Nephron (organoid): ENCODE measurements around the gene DIABLO.

ENCODE experiments used
- H3K27ac Mint-ChIP-seq, 3 experiments: 2 replicates each; pipeline ENCODE4 v1.8.0; 2020; ENCODE audit warnings: mixed read lengths in 3 of 3, mild to moderate bottlenecking in 2 of 3, moderate library complexity in 1 of 3
- H3K27me3 Mint-ChIP-seq: 2 replicates; pipeline ENCODE4 v1.8.0; 2021; ENCODE audit warnings: low read depth, mild to moderate bottlenecking, moderate library complexity, mixed read lengths
- H3K36me3 Mint-ChIP-seq: 2 replicates; pipeline ENCODE4 v1.8.0; 2020; ENCODE audit warnings: low read depth, mixed read lengths
- H3K4me1 Mint-ChIP-seq: 2 replicates; pipeline ENCODE4 v1.8.0; 2020; ENCODE audit warnings: mixed read lengths
- H3K4me3 Mint-ChIP-seq, 3 experiments: 2 replicates each; pipeline ENCODE4 v1.8.0; 2020; ENCODE audit warnings: mild to moderate bottlenecking in 3 of 3, mixed read lengths in 3 of 3, moderate library complexity in 2 of 3
- H3K9me3 Mint-ChIP-seq: 2 replicates; pipeline ENCODE4 v1.8.0; 2020; ENCODE audit warnings: mixed read lengths
- TF ChIP-seq, protein P1 (sequence below), 3 experiments: fragments of 200-600 bp; sonication (generic); IDR thresholded peaks; one replicate each; pipeline ENCODE4 v1.5.0; 2021; ENCODE audit warnings: antibody characterized with exemption in 3 of 3; ENCODE audit not compliant: unreplicated experiment in 3 of 3

DIABLO gene

DNA sequence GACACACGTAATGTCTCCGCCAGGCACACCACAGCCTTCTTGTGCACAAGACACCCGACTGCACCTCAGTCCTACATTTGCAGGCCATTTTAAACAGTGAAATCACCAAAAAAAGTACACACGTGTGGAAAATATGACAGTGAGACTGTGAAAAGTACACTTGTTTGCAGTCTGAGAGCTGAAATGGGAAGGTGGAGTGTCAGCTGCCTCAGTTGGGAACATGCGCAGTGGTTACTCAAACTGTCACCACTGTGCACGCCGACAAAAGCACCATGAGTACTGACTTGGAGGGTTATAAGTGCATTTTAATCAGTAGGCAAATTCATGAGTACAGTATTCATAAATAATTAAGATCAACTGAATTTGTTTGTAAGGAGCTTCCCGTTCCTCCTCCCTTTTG, 24.7 kb upstream of the DIABLO start:
- Mint-ChIP-seq H3K36me3 (peaks cover 28% of the 10 kb centered on the region), H3K4me1 (no peaks in the 10 kb centered on the region), H3K27me3 (no peaks in the 10 kb centered on the region), H3K9me3 (no peaks in the 10 kb centered on the region), H3K27ac (no peak overlapping the region), H3K4me3 (no peak overlapping the region)
- TF ChIP-seq, protein P1, sequence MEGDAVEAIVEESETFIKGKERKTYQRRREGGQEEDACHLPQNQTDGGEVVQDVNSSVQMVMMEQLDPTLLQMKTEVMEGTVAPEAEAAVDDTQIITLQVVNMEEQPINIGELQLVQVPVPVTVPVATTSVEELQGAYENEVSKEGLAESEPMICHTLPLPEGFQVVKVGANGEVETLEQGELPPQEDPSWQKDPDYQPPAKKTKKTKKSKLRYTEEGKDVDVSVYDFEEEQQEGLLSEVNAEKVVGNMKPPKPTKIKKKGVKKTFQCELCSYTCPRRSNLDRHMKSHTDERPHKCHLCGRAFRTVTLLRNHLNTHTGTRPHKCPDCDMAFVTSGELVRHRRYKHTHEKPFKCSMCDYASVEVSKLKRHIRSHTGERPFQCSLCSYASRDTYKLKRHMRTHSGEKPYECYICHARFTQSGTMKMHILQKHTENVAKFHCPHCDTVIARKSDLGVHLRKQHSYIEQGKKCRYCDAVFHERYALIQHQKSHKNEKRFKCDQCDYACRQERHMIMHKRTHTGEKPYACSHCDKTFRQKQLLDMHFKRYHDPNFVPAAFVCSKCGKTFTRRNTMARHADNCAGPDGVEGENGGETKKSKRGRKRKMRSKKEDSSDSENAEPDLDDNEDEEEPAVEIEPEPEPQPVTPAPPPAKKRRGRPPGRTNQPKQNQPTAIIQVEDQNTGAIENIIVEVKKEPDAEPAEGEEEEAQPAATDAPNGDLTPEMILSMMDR (IDR thresholded peaks at IDR 0.05; ENCODE audit: unreplicated experiment in 3 of 3): no peak

DNA sequence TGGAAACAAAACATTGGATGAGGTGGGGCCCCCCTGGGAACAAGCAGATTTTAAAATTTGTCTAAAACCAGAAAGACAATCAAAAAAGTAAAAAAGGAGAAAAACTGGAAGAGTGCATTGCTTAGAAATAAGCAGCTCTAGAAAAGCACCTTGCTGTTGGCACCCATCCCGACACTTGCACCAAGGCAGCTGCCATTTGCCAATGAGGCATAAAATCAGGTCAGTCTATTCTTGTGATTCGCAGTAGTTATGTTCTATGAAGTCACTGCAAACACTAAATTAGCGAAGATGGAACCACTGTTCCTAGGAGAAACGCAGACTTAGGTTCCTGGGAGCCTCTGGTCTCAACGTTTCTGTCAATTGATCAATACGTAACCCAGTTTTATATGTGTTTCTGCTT, 24.2 kb upstream of the DIABLO start:
- Mint-ChIP-seq H3K27ac (no peak overlapping the region), H3K9me3 (no peaks in the 10 kb centered on the region), H3K4me3 (no peak overlapping the region), H3K27me3 (no peaks in the 10 kb centered on the region), H3K4me1 (no peaks in the 10 kb centered on the region), H3K36me3 (peaks cover 28% of the 10 kb centered on the region)
- TF ChIP-seq, protein P1 (IDR thresholded peaks at IDR 0.05; ENCODE audit: unreplicated experiment in 3 of 3): no peak

DNA sequence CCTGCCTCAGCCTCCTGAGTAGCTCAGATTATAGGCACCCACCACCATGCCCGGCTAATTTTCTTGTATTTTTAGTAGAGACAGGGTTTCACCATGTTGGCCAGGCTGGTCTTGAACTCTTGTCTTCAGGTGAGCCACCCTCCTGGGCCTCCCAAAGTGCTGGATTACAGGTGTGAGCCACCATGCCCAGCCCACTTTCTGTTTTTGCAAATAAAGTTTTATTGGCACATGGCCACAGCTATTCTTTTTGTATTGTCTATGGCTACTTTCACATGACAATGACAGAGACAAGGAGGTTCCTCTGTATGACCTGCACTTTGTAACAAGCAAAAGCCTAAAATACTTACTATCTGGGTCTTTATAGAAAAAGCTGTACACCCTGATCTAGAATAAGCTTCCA, 19.7 kb upstream of the DIABLO start:
- no peak overlapping the region for H3K4me3 Mint-ChIP-seq
- H3K27me3 Mint-ChIP-seq: no peaks in the 10 kb centered on the region
- no peaks in the 10 kb centered on the region for H3K9me3 Mint-ChIP-seq
- no peaks in the 10 kb centered on the region for H3K4me1 Mint-ChIP-seq
- no peak overlapping the region for H3K27ac Mint-ChIP-seq
- H3K36me3 Mint-ChIP-seq: peaks cover 47% of the 10 kb centered on the region
- TF ChIP-seq, protein P1 (IDR thresholded peaks at IDR 0.05; ENCODE audit: unreplicated experiment in 3 of 3): no peak

- Mint-ChIP-seq H3K27me3 (no peaks in the 10 kb centered on the region), H3K9me3 (no peaks in the 10 kb centered on the region), H3K27ac (no peak overlapping the region), H3K4me1 (no peaks in the 10 kb centered on the region), H3K36me3 (peaks cover 49% of the 10 kb centered on the region), H3K4me3 (no peak overlapping the region)
- TF ChIP-seq, protein P1 (IDR thresholded peaks at IDR 0.05; ENCODE audit: unreplicated experiment in 3 of 3): no peak
Measured at GRCh38 chr12:122244565-122245371, 18.9 kb upstream of the DIABLO start.

GRCh38 chr12:122243965-122244364, 18.1 kb upstream of the DIABLO start:
- Mint-ChIP-seq H3K27ac (no peak overlapping the region), H3K36me3 (peaks cover 47% of the 10 kb centered on the region), H3K4me1 (no peaks in the 10 kb centered on the region), H3K9me3 (no peaks in the 10 kb centered on the region), H3K27me3 (no peaks in the 10 kb centered on the region), H3K4me3 (no peak overlapping the region)
- TF ChIP-seq, protein P1 (IDR thresholded peaks at IDR 0.05; ENCODE audit: unreplicated experiment in 3 of 3): no peak

GRCh38 chr12:122238861-122239260, 13.0 kb upstream of the DIABLO start:
- H3K36me3 Mint-ChIP-seq: peaks cover 56% of the 10 kb centered on the region
- no peaks in the 10 kb centered on the region for H3K9me3 Mint-ChIP-seq
- H3K4me3 Mint-ChIP-seq: no peak overlapping the region
- H3K27me3 Mint-ChIP-seq: no peaks in the 10 kb centered on the region
- H3K27ac Mint-ChIP-seq: no peak overlapping the region
- TF ChIP-seq, protein P1 (IDR thresholded peaks at IDR 0.05; ENCODE audit: unreplicated experiment in 3 of 3): no peak
- H3K4me1 Mint-ChIP-seq: no peaks in the 10 kb centered on the region
